BLaER1 treated with 17β-estradiol and CSF1 and Interleukin-3, amounts not matched to agents 10 nM and 100 nM (cell line): ENCODE data around the gene MAPK8IP3.

Experiments used
- H3K27ac ChIP-seq, 11 experiments: shearing (Covaris generic); formaldehyde crosslinking; 2 replicates each; pipeline ENCODE4 v1.8.1; 2022
- H3K27me3 ChIP-seq, 11 experiments: shearing (Covaris generic); formaldehyde crosslinking; 2 replicates each; pipeline ENCODE4 v1.8.1; 2022
- H3K36me3 ChIP-seq, 11 experiments: shearing (Covaris generic); formaldehyde crosslinking; 2 replicates each; pipeline ENCODE4 v1.8.1; 2022
- H3K4me1 ChIP-seq, 10 experiments: shearing (Covaris generic); formaldehyde crosslinking; 2 replicates each; pipeline ENCODE4 v1.8.1; 2022
- H3K4me2 ChIP-seq, 11 experiments: shearing (Covaris generic); formaldehyde crosslinking; 2 replicates each; pipeline ENCODE4 v1.8.1; 2022
- H3K4me3 ChIP-seq, 10 experiments: shearing (Covaris generic); formaldehyde crosslinking; 2 replicates each; pipeline ENCODE4 v1.8.1; 2022
- H3K9ac ChIP-seq, 11 experiments: shearing (Covaris generic); formaldehyde crosslinking; 2 replicates each; pipeline ENCODE4 v1.8.1; 2022
- H3K9me3 ChIP-seq, 11 experiments: shearing (Covaris generic); formaldehyde crosslinking; replicated peaks in 1 of 11; 2 replicates each; pipeline ENCODE4 v1.8.1; 2022
- H4K20me1 ChIP-seq, 11 experiments: shearing (Covaris generic); formaldehyde crosslinking; 2 replicates each; pipeline ENCODE4 v1.8.1; 2022
- Cebpa-rat ChIP-seq, 11 experiments: shearing (Covaris generic); IDR thresholded peaks; 2 replicates each; pipeline ENCODE4 v1.8.1; 2022

Gene MAPK8IP3

DNA sequence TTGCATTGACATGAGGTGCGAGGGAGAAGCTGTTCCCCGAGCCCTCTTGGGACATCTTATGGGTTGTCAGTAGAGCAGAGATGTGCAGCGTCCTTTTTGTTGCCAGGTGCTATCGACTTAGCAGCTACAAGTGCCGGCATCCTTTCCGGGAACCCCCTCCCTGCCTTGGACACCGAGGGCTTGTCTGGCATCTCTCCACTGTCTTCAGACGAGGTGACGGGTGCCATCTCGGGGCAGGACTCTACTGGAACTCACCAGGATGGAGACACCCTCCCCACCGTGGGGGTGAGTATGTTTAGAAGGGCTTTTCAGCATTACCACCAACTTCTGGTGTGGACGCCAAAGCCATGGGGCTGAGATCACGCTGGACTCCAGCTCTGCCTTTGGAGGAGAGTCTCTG lies 39.7 kb upstream of the MAPK8IP3 start:
- Histone ChIP-seq H3K36me3 (peaks cover 94 to 99% (median 97%) of the 10 kb centered on the region in 11 experiments), H3K27ac (no peak overlapping the region)
- TF ChIP-seq Cebpa-rat (IDR thresholded peaks at IDR 0.05), result no peak

DNA sequence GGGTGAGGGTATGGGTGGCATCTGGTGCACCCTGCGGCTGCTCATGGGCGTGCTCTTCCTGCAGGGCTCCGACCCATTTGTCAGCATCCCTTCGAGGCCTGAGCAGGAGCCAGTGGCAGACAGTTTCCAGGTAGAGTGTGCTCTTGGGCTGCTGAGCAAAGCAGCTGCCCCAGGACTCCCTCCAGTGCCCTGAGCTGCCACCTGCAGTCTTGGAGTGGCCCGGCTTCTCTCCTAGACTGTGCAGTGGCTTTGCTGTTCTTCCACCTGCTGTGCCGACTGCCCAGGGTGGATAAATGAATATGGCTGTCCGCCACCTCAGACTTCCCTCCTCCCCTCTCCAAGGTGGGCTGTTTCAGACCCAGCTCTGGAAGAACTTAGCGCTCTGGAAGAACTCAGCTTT lies 38.7 kb upstream of the MAPK8IP3 start:
- no peak overlapping the region; a peak in 1 of 22 replicates for H3K9ac ChIP-seq
- H3K36me3 ChIP-seq, result peaks cover 97 to 99% (median 98%) of the 10 kb centered on the region in 11 experiments
- H3K4me2 ChIP-seq, result no peak overlapping the region
- no peaks in the 10 kb centered on the region for H3K4me1 ChIP-seq
- no peak for TF ChIP-seq Cebpa-rat (IDR thresholded peaks at IDR 0.05)
- H4K20me1 ChIP-seq, result peaks cover 0 to 54% (median 0%) of the 10 kb centered on the region in 11 experiments; a peak in 6 of 22 replicates
- H3K27me3 ChIP-seq, result no peaks in the 10 kb centered on the region
- no peaks in the 10 kb centered on the region for H3K9me3 ChIP-seq
- no peak overlapping the region for H3K27ac ChIP-seq
- no peak overlapping the region for H3K4me3 ChIP-seq

More for the DNA sequence above, 39.7 kb upstream of the MAPK8IP3 start:
- H3K4me2 ChIP-seq, result no peak overlapping the region
- no peaks in the 10 kb centered on the region for H3K27me3 ChIP-seq
- H3K4me3 ChIP-seq, result no peak overlapping the region
- H3K9me3 ChIP-seq, result no peaks in the 10 kb centered on the region
- peaks cover 0 to 46% (median 0%) of the 10 kb centered on the region in 11 experiments; a peak in 6 of 22 replicates for H4K20me1 ChIP-seq
- no peak overlapping the region for H3K9ac ChIP-seq
- no peaks in the 10 kb centered on the region for H3K4me1 ChIP-seq

DNA sequence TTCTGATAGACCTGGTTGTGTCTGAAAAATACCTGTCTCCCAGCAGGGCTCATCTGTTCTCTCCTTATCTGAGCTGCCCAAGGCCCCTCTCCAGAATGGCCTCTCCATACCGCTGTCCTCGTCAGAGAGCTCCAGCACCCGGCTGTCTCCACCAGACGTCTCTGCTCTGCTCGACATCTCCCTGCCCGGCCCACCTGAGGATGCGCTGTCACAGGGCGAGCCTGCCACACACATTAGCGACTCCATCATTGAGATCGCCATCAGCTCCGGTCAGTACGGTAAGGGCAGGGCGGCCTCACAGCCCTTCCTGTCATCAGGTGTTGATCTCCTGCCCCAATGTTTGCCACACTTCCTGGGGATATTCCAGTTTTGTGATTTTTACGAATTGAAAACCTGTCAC lies 38.1 kb upstream of the MAPK8IP3 start:
- no peak for TF ChIP-seq Cebpa-rat (IDR thresholded peaks at IDR 0.05)
- Histone ChIP-seq H3K4me1 (no peaks in the 10 kb centered on the region), H3K4me2 (no peak overlapping the region), H3K9ac (no peak overlapping the region), H3K36me3 (peaks cover 97 to 99% (median 98%) of the 10 kb centered on the region in 11 experiments), H3K27me3 (no peaks in the 10 kb centered on the region), H3K4me3 (no peak overlapping the region), H3K9me3 (no peaks in the 10 kb centered on the region), H4K20me1 (peaks cover 0 to 54% (median 0%) of the 10 kb centered on the region in 11 experiments; a peak in 6 of 22 replicates), H3K27ac (no peak overlapping the region)

GRCh38 chr16:1668612-1669319 lies 37.2 kb upstream of the MAPK8IP3 start:
- no peak overlapping the region for H3K4me2 ChIP-seq
- no peak overlapping the region for H3K9ac ChIP-seq
- TF ChIP-seq Cebpa-rat (IDR thresholded peaks at IDR 0.05), result no peak
- H3K36me3 ChIP-seq, result peaks cover 97 to 99% (median 98%) of the 10 kb centered on the region in 11 experiments
- H3K27me3 ChIP-seq, result no peaks in the 10 kb centered on the region
- peaks cover 0 to 60% (median 0%) of the 10 kb centered on the region in 11 experiments; a peak in 7 of 22 replicates for H4K20me1 ChIP-seq
- no peaks in the 10 kb centered on the region for H3K4me1 ChIP-seq
- H3K9me3 ChIP-seq, result no peaks in the 10 kb centered on the region
- H3K27ac ChIP-seq, result no peak overlapping the region
- no peak overlapping the region for H3K4me3 ChIP-seq

GRCh38 chr16:1669698-1670097 lies 36.3 kb upstream of the MAPK8IP3 start:
- peaks cover 97 to 99% (median 98%) of the 10 kb centered on the region in 11 experiments for H3K36me3 ChIP-seq

DNA sequence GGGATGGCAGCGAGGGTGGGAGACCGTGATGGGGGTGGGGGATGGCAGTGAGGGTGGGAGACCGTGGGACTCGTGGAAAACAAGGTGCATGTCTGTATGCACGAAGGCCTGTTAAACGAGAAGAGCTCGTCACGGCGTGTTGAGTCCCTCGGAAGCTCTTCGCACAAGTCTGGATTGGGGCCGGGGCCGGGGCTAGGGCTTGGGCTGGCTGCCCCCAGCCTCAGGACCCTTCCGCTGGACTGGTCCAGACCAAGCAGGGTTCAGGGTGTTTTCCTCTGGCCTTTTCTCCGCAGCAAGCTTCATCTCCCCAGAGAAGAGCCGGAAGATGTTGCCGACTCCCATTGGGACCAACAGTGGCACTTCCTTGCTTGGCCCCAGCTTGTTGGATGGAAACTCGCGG lies 35.6 kb upstream of the MAPK8IP3 start:
- no peaks in the 10 kb centered on the region for H3K9me3 ChIP-seq
- H4K20me1 ChIP-seq, result peaks cover 0 to 67% (median 7%) of the 10 kb centered on the region in 11 experiments; a peak in 9 of 22 replicates
- H3K27ac ChIP-seq, result no peak overlapping the region
- no peak overlapping the region for H3K4me3 ChIP-seq
- TF ChIP-seq Cebpa-rat (IDR thresholded peaks at IDR 0.05), result no peak
- no peak overlapping the region for H3K9ac ChIP-seq
- H3K27me3 ChIP-seq, result no peaks in the 10 kb centered on the region
- no peak overlapping the region for H3K4me2 ChIP-seq
- H3K36me3 ChIP-seq, result peaks cover 97 to 99% (median 98%) of the 10 kb centered on the region in 11 experiments
- H3K4me1 ChIP-seq, result peaks cover 0 to 4% (median under 1%) of the 10 kb centered on the region in 10 experiments; a peak in 4 of 20 replicates

More at GRCh38 chr16:1669698-1670097, 36.3 kb upstream of the MAPK8IP3 start:
- no peak for TF ChIP-seq Cebpa-rat (IDR thresholded peaks at IDR 0.05)
- Histone ChIP-seq H3K27me3 (no peaks in the 10 kb centered on the region), H3K9ac (no peak overlapping the region), H3K27ac (no peak overlapping the region), H3K9me3 (no peaks in the 10 kb centered on the region), H4K20me1 (peaks cover 0 to 68% (median 3%) of the 10 kb centered on the region in 11 experiments; a peak in 8 of 22 replicates), H3K4me2 (no peak overlapping the region), H3K4me3 (no peak overlapping the region), H3K4me1 (no peaks in the 10 kb centered on the region)

GRCh38 chr16:1670866-1671265 lies 35.1 kb upstream of the MAPK8IP3 start:
- no peak for TF ChIP-seq Cebpa-rat (IDR thresholded peaks at IDR 0.05)
- H3K27me3 ChIP-seq, result no peaks in the 10 kb centered on the region
- H3K9ac ChIP-seq, result no peak overlapping the region
- no peak overlapping the region for H3K27ac ChIP-seq
- no peak overlapping the region for H3K4me2 ChIP-seq
- peaks cover 92 to 99% (median 97%) of the 10 kb centered on the region in 11 experiments for H3K36me3 ChIP-seq
- peaks cover 0 to 9% (median 4%) of the 10 kb centered on the region in 10 experiments; a peak in 6 of 20 replicates for H3K4me1 ChIP-seq
- peaks cover 0 to 67% (median 11%) of the 10 kb centered on the region in 11 experiments; a peak in 9 of 22 replicates for H4K20me1 ChIP-seq
- H3K9me3 ChIP-seq, result no peaks in the 10 kb centered on the region
- H3K4me3 ChIP-seq, result no peak overlapping the region

DNA sequence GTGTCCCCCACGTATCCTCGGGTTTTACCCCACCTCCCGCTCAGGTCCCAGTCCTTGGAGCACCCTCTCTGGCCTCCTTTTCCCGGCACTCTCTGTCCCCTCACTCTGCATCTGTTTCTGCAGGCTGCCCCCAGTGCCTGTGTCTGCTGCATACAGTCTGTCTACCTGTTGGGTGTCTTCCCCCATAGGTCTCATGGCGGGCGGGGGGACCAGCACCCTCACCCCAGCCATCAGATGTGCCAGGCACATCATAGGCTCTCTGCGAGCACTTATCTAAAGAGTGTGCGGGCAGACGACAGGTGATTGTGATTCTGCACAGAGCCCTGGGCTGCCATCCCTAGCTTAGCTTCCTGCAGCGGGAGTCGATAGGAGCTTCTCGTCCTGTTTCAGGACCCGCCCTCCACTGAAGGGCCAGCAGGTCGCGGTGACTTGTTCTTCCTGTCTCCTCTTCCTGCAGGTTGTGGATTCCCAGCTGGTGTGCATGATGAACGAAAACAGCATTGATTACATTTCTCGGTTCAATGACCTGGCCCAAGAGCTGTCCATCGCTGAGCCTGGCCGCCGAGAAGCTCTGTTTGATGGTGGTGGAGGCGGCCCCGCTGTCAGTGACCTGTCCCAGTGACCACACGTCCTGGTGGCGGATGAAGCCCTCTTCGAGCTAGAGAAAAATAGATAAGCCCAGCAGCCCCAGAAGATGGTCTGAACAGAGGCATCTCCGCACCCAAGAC lies 32.4 kb upstream of the MAPK8IP3 start:
- no peak for TF ChIP-seq Cebpa-rat (IDR thresholded peaks at IDR 0.05)
- Histone ChIP-seq H3K9ac (no peak overlapping the region), H3K27me3 (no peaks in the 10 kb centered on the region), H3K36me3 (peaks cover 65 to 76% (median 73%) of the 10 kb centered on the region in 11 experiments), H4K20me1 (peaks cover 0 to 74% (median 30%) of the 10 kb centered on the region in 11 experiments; a peak in 14 of 22 replicates), H3K27ac (no peak overlapping the region), H3K4me1 (peaks cover 4 to 26% (median 10%) of the 10 kb centered on the region in 10 experiments; a peak in 16 of 20 replicates), H3K4me2 (no peak overlapping the region), H3K9me3 (no peaks in the 10 kb centered on the region), H3K4me3 (no peak overlapping the region)

- Histone ChIP-seq H3K4me3 (no peak overlapping the region), H3K9ac (no peak overlapping the region), H3K27ac (no peak overlapping the region), H3K4me1 (peaks cover 10 to 32% (median 16%) of the 10 kb centered on the region in 10 experiments), H3K27me3 (no peaks in the 10 kb centered on the region), H4K20me1 (peaks cover 0 to 72% (median 32%) of the 10 kb centered on the region in 11 experiments; a peak in 17 of 22 replicates), H3K4me2 (no peak overlapping the region), H3K36me3 (peaks cover 57 to 69% (median 66%) of the 10 kb centered on the region in 11 experiments), H3K9me3 (no peaks in the 10 kb centered on the region)
- no peak for TF ChIP-seq Cebpa-rat (IDR thresholded peaks at IDR 0.05)
Measured at GRCh38 chr16:1674306-1674705, 31.7 kb upstream of the MAPK8IP3 start.
